Epidermal melanocyte (primary cell): ENCODE results near the gene PLEKHM1.
"Not testable (repeated sequence)": the region's sequence is repeated elsewhere in the genome, so short reads cannot be mapped to it uniquely, and the experiment has no call there.

Source experiments
- DNase-seq: peaks from one replicate; pipeline ENCODE4 v3.0.0; 2011; ENCODE audit warnings: low spot score; ENCODE audit not compliant: insufficient read length

Gene PLEKHM1

DNA sequence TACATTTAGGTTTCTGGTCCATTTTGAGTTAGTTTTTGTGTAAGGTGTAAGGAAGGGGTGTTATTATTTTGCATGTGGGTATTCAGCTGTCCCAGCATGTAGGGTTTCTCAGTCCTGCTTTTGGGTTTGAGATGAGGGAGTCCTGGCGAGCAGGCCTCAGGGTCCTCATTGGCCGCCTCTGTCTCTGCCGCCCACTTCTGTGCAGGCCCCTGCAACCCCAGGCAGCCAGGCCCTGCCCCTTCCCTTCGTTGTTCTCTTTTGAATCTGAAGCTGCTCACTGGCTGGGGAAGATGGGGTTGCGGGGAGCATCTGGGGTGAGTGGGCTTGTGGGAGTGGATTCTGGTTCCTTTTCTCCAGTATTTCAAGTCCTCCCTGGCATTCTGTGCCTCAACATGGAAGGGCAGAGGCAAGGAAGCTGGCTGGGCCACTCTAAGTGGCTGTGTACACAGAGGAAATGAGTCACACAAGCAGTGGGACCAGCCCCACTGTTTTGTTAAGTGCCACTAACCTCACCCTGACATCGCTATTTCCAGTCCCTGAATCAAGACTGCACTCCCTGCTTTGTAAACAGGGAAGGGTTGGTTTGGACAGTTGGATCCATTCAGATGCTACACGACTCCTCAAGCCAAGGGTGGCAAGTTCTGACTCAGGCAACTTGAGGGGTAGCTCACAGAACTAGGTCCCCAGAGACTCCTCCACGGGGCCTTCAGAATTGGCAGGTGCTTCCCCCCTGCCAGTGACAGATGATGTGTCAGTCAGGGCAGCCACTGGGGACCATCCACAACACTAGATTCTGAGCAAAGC is 28.8 kb downstream of the PLEKHM1 start:
- not testable (repeated sequence) for DNase-seq

DNA sequence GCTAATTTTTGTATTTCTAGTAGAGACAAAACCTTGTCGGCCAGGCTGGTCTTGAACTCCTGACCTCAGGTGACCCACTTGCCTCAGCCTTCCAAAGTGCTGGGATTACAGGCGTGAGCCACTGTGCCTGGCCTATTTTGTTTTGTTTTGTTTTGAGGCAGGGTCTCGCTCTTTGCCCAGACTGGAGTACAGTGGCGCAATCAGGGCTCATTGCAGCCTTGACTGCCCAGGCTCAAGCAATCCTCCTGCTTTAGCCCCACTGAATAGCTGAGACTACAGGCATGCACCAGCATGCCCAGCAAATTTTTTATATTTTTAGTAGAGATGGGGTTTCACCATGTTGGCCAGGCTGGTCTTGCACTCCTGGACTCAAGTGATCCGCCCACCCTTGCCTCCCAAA is 30.1 kb downstream of the PLEKHM1 start:
- DNase-seq, result not testable (repeated sequence)

DNA sequence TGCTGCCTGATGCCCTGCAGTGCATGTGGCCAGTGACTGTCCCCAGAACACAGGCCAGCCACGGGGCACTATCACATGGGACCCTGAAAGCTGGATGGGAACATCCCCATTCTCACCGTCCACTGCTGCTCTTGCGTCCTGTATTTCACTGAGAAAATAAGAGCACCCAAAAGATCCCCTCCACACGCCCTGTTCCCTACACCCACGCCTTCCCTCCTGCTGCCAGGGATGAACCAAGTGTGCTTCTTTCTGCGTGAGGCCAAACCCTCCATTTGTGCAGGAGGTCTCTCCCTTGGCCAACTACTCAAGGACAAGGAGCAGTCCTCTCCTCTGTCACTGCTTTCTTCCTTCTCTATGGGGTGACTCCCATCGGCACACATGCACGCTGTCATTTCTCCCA is 36.2 kb downstream of the PLEKHM1 start:
- not testable (repeated sequence) for DNase-seq

DNA sequence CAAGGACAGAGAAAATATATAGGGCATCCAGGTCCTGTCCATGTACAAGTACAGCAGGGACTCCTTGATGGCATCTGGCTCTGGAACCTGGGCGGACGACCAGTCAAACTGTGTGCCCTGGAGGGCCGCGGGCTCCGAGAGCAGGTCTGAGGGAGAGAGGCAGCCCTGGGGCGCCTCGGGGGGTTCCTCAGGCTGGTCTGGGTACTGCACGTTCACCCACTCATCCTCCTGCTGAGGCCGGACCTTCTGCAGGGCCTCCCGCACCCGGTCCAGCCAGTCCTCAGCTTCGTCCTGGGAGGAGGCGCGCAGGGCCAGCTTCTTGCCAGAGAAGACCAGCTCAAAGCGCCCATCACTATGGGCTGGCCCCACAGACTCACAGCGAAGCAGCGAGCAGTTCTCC is 36.8 kb downstream of the PLEKHM1 start:
- DNase-seq, result not testable (repeated sequence)

DNA sequence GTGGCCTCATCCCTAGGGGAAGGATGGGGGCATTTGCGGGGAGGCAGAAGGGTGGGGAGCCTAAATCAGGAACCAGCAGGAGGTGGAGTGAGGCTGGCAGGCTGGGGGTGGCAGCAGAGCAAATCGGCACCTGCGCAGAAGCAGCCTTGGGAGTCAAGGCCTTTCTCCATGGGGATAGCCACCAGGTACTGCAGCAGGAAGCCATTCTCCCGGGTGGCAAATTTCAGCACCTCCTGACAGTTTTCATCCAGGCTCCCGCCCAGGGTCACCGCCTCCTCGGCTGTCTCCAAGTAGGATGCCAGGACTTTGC is 37.3 kb downstream of the PLEKHM1 start:
- not testable (repeated sequence) for DNase-seq

DNA sequence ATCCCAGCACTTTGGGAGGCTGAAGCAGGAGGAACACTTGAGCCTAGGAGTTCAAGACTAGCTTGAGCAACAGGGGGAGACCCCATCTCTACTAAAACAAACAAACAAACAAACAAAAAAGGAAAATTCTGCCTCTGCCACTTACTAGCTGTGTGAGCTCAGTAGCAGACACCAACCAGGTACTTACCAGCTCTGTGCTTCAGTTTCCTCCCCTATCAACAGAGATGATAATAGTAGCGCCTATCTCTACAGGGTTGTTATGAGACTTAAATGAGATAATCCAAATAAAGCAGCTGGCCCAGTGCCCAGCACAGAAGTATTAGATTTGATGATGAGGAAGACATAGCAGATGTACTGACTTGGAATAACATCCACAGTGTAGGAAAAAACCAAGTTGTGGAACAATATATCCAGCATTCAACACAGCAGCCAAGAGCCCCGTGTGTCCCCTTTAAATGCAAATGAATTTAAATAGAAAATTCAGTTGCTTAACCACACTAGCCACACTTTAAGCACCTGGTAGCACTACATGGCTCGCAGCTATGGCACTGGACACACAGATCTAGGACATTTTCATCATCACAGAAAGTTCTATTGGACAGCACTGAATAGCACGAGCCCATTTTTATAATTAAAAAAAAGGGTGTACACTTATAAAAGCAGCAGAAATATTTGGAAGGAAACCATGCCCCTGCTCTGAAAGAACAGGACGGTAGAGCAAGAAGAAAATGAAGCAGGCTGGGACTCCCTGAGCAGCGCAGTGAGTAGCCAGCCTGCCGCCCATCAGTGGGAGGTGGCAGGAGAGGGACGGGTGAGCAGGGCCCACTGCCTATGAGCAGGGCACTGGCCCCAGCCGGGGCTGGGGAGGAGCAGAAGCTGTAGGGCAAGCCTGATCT is 37.9 kb downstream of the PLEKHM1 start:
- DNase-seq, result not testable (repeated sequence)

DNA sequence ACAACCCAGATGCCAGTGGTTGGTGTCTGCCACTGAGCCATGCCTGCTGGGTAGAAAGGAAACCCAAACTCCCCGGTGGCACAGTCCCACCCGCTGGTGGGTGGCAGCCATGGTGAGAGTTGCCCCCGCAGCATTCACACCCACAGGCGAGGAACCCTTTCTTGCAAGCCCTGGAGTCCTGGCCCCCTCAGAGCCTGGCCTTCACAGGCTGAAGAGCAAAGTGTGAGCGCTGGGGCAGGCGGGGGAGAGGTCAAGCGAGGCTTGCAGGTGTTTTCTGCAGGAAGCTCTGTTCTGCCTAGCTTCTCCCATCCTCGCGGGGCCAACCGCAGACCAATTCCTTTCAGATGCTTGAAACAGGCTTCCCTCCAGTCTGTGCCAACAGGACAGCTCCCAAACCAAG is 38.9 kb downstream of the PLEKHM1 start:
- DNase-seq, result not testable (repeated sequence)

DNA sequence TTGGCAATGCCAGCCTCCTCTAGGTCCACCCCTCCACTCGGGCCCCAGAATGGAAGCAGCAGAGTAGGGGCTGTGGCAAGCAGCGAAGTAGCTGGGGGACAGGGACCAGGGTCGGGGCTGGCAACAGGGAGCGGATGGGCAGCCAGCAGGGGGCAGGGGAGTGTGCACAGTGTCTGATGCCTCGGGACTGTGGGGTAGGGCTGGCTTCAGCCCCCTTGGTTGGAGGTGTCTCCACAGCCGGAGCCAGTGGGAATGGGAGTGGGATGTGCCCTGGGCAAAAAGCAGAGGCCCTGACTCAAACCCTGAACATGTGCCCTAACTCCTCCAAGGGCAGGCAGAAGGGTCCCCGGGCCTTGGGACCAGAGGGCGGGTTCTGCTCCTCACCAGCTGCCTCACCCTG is 39.4 kb downstream of the PLEKHM1 start:
- no peak for DNase-seq

DNA sequence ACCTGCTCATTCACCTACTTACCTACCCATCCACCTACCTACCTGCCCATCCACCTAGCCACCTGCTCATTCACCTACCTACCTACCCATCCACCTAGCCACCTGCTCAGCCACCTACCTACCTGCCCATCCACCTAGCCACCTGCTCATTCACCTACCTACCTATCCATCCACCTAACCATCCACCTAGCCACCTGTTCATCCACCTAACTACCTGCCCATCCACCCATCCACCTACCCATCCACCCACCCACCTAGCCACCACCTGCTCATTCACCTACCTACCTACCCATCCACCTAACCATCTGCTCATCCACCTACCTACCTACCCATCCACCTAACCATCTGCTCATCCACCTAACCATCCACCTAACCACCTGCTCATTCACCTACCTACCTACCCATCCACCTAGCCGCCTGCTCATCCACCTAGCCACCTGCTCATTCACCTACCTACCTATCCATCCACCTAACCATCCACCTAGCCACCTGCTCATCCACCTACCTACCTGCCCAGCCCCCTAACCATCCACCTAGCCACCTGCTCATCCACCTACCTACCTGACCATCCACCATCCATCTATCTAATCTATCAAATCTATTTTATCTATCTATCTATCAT is 40.7 kb downstream of the PLEKHM1 start:
- not testable (repeated sequence) for DNase-seq

DNA sequence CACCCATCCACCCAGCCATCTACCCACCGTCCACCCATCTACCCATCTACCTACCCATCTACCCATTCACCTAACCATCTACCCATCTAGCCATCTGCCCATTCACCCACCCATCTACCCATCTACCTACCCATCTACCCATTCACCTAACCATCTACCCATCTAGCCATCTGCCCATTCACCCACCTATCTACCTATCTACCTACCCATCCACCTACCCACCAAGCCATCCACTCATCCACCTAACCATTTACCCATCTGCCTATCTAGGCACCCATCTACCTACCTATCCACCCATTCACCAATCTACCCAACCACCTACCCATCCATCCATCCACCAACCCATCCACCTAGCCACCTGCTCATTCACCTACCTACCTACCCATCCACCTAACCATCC is 41.3 kb downstream of the PLEKHM1 start:
- DNase-seq, result not testable (repeated sequence)

DNA sequence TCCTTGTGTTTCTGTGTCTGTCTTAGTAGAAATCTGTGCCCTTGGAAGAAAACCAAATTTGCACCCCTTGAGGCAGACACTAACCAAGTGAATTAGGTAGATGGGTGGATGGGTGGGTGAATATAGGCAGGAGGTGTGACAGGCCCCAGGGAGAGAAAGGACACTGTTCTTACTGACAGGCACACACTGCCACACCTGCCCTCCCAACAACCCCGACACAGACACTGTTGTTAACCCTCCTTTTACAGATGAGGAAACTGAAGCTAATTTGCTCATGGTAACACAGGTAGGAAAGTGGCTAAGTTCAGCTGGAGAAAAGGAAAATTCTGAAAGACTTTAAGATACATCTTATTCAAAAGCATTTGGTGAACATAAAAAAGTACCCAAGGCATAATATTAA is 42.0 kb downstream of the PLEKHM1 start:
- not testable (repeated sequence) for DNase-seq

DNA sequence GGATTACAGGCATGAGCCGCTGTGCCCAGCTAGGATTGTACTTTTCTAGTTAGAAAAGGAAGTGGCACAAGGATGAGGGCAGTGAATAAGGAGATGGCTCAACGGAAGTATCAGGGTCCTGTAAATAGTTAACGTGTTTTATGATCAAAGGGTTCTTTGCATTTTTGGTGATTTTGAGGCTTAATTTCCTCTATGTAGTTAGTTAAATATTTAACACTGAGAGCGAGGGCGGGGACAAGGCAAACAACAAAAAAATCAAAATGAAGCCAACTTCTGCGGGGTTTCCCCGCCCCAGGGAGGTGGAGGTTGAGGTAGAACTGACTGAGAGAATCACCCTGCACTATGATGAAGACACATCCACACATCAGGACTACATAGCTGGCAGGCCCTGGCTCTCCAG is 42.5 kb downstream of the PLEKHM1 start:
- not testable (repeated sequence) for DNase-seq

DNA sequence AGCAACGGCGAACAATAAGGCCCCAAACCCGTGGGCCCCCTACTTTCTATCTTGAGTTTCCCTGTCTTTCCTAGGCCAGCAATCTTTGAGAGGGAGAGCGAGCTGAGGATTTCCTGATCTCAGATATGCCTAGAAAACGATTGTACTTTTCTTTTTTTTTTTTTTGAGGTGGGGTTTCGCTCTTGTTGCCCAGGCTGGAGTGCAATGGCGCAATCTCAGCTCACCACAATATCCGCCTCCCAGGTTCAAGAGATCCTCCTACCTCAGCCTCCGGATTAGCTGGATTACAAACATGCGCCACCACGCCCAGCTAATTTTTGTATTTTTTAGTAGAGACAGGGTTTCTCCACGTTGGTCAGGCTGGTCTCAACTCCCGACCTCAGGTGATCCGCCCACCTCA is 42.9 kb downstream of the PLEKHM1 start:
- not testable (repeated sequence) for DNase-seq

DNA sequence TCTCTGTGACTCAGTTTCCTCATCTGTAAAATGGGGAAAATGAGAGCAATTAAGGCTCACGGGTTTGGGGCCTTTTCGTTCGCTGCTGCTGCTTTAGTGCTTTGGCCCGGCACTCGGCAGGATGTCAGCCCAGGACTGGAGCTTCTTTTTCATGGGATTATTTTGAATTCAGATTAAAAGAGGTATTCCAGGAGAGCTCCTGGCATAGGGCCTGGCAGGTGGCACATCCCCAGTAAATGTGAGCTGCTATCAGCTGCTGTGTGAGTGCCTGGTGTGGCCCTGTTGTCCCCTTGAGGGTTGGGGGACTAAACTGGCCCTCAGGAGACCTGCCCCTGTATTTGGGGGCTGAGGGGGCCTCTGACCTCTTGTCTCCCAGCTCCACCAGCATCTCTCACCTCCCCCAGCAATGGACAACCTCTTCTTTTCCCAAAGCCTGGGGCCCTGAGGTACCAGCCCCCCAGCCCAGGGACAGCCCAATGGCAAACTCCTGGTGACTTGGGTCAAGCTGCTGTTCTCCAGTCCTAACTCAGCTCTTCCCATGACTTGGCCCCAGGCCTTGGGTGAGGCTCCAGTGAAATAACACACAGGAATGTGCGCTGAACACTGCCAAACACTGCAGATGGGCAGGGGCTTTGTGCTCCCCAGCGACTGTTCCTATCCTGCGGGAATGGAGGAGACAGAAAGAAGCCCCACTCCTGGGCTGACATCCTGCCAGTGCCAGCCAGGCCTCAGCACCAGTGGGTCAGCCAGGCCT is 43.5 kb downstream of the PLEKHM1 start:
- not testable (repeated sequence) for DNase-seq

DNA sequence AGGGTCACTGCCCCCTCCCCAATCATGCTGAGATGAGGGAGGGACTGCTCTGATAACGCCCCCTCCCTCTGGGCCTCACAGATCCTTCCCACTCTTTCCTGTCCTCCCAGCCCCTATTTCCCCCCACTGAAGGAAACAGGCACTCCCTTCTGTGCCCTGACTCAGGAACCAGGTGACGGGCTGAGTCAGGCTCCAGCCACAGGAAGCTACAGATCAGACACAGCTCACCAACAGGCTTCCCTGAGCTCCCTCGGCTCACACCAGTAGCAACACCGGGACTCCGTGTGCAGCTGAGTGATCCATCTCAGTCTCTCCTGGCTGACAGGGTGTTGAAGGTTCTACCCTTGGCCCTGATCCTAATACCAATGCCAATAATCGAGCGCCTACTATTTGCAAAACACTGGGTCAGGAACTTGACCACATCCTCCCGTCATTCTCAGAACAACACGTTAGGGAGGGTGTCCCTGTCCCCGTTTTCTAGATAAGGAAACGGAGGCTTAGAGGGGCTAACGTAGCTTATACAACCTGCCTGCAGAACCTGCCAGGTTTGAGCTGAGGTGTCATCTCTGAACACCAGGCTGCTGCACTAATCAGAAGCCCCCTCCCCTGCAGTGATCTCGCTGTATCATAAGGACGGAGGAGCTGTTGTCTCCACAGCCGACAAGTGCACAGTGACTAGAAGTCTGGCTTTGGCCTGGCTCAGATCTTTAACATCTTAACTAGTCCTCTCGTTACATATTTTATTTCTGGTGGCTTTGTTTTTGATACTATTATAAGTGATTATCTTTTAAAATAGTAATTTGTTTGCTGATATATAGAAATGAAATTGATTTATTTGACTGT is 44.4 kb downstream of the PLEKHM1 start:
- DNase-seq, result not testable (repeated sequence)

DNA sequence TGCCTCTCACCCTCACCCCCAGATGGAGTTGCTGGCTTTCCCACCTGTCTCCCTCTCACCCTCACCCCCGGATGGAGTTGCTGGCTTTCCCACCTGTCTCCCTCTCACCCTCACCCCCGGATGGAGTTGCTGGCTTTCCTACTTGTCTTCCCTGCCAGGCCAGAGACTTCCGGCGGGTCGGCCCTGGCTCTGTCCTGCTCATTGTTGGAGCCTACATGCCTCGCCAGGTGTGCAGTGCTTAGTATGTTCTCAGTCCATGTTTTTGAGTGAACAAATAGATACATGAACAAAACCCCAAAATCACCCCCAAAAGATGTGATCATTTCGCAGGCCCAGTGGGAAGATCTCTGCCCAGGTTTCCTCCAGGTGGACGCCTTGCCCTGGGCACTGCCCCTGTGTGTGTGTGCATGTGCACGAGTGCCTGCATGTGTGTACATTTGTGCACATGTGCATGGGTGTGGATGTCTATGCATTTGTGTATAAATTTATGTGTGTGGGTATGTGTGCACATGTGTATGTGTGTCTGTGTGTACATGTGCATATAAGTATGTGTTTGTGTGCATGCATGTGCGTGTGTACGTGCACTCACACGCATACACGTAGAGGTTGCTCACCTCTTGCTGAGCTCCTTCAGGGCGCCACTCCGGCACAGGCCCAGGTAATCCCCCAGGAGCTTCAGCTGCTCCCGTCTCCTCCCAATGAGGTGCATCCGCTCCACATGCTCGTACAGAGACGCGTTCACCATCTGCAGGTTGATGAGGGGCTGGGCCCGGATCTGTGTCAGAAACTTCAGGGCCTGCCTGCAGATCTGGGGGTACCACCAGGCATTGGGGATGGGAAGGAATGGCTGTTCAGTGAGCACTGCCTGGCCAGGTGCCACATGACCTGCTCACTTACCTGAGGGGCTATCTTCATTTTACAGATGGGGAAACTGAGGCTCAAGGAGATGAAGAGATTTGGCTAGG is 45.4 kb downstream of the PLEKHM1 start:
- not testable (repeated sequence) for DNase-seq

DNA sequence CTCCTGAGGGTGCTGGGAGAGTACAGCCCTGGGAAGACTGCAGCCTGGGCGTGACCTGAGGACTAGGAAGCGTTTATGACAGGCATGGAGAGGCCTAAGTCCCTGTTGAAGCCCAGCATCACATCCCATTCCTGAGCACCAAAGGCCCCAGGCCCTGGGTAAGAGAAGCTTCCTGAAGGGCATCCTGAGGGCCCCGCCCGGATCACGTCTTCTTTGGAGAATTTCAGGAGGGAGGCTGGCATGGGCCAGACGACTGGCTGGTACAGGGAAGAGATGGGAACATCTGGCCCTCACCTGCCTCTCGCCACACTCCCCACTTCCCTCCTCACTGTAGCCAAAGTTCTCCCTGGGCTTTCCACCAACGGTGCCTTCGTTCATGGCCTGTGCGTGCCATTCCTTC is 46.2 kb downstream of the PLEKHM1 start:
- not testable (repeated sequence) for DNase-seq

DNA sequence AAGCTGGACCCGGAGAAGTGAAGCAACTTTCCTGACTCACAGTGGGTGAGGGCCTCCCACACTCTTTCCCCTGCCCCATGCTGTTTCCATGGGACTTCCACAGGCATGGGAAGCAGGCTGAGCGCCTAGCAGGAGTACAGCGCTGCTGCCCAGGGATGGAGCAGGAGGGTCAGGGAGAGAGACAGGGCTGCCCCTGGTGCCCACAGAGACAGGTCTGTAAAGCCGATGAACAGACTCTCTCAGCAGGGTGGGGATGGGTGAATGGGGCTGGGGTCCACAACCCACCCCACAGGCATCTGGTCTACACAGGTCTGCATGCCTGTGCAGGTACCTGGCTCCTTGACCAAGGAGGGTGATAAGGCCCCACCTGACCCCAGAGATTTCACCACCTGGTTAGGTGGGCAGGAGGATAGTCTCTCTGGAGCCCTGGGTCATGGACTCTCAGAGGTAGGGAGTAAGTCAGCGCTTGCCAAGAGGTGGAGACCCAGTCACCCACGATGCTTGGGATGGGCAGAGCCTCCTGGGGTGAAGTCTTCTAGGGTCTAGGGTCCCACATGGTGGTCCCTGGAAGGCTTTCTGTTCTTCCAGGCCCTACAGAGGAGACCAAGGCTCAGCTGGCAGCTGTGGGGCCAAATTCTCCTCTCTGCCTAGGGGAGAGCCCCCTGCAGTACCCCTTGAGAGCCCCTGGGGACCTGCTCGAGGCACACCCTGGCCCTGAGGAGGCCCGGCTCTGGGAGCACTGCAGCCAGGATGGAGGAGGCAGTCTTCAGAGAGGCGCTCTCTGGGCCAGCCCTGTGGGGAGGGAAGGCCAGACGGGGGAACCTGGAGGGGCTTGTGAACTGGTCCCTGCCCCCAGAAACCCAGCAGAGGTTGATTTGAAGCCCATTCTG is 46.9 kb downstream of the PLEKHM1 start:
- not testable (repeated sequence) for DNase-seq
